Iris pigment epithelial cell (primary cell): ENCODE data around the gene COA5.

Experiments used
- DNase-seq: peaks from one replicate; pipeline ENCODE4 v3.0.0-alpha.2; 2011; ENCODE audit warnings: low read depth

Gene COA5

GRCh38 chr2:98551316-98551715 is 57.0 kb downstream of the COA5 start:
- DNase-seq, result no peak

GRCh38 chr2:98550165-98550564 is 58.1 kb downstream of the COA5 start:
- DNase-seq, result no peak
